Panc1 (cell line): ENCODE results near the gene FBXO10.

Source experiments
- POLR2AphosphoS5 ChIP-seq: IDR thresholded peaks from 2 replicates; pipeline ENCODE4 v1.6.1; 2012; ENCODE audit warnings: mild to moderate bottlenecking, low read depth, low read length, moderate library complexity
- SIN3A ChIP-seq: IDR thresholded peaks from 2 replicates; pipeline ENCODE4 v1.6.1; 2012; ENCODE audit warnings: low read depth, mild to moderate bottlenecking, low read length, moderate library complexity, borderline replicate concordance; ENCODE audit not compliant: insufficient read depth
- TCF7L2 ChIP-seq: IDR thresholded peaks from 2 replicates; pipeline ENCODE4 v1.6.1; 2011; ENCODE audit warnings: mild to moderate bottlenecking, low read depth, low read length, inconsistent platforms
- TF ChIP-seq, protein P1 (sequence below): fragments of 450-650 bp; IDR thresholded peaks from 2 replicates; pipeline ENCODE4 v1.5.1; 2017; ENCODE audit warnings: mild to moderate bottlenecking
- TF ChIP-seq, protein P2 (sequence below), 2 experiments: IDR thresholded peaks; 2 replicates each; pipeline ENCODE4 v1.6.1; 2011 to 2012; ENCODE audit warnings: low read depth in 2 of 2, control low read depth in 1 of 2, low read length in 1 of 2, mild to moderate bottlenecking in 1 of 2, moderate library complexity in 1 of 2; ENCODE audit not compliant: insufficient read depth in 1 of 2

DNA sequence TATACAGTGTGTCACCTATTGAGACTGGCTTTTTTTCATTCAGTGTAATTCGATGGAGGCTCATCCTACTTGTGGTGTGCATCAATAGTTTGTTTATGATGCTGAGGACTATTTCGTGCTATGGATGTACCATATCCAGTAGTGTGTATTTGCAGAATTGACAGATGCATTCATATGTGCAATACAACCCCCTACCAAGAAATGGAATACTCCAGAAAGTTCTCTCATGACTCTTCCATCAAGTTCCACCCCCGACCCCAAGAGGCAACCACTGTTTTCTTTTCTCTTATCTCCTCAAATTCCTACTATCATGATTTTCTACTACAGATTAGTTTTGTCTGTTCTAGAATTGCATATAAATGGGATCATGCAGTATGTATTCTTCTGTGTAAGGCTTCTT is 21.9 kb downstream of the FBXO10 start:
- TF ChIP-seq, protein P1, sequence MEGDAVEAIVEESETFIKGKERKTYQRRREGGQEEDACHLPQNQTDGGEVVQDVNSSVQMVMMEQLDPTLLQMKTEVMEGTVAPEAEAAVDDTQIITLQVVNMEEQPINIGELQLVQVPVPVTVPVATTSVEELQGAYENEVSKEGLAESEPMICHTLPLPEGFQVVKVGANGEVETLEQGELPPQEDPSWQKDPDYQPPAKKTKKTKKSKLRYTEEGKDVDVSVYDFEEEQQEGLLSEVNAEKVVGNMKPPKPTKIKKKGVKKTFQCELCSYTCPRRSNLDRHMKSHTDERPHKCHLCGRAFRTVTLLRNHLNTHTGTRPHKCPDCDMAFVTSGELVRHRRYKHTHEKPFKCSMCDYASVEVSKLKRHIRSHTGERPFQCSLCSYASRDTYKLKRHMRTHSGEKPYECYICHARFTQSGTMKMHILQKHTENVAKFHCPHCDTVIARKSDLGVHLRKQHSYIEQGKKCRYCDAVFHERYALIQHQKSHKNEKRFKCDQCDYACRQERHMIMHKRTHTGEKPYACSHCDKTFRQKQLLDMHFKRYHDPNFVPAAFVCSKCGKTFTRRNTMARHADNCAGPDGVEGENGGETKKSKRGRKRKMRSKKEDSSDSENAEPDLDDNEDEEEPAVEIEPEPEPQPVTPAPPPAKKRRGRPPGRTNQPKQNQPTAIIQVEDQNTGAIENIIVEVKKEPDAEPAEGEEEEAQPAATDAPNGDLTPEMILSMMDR: no peak
- TF ChIP-seq POLR2AphosphoS5: no peak
- TF ChIP-seq, protein P2, sequence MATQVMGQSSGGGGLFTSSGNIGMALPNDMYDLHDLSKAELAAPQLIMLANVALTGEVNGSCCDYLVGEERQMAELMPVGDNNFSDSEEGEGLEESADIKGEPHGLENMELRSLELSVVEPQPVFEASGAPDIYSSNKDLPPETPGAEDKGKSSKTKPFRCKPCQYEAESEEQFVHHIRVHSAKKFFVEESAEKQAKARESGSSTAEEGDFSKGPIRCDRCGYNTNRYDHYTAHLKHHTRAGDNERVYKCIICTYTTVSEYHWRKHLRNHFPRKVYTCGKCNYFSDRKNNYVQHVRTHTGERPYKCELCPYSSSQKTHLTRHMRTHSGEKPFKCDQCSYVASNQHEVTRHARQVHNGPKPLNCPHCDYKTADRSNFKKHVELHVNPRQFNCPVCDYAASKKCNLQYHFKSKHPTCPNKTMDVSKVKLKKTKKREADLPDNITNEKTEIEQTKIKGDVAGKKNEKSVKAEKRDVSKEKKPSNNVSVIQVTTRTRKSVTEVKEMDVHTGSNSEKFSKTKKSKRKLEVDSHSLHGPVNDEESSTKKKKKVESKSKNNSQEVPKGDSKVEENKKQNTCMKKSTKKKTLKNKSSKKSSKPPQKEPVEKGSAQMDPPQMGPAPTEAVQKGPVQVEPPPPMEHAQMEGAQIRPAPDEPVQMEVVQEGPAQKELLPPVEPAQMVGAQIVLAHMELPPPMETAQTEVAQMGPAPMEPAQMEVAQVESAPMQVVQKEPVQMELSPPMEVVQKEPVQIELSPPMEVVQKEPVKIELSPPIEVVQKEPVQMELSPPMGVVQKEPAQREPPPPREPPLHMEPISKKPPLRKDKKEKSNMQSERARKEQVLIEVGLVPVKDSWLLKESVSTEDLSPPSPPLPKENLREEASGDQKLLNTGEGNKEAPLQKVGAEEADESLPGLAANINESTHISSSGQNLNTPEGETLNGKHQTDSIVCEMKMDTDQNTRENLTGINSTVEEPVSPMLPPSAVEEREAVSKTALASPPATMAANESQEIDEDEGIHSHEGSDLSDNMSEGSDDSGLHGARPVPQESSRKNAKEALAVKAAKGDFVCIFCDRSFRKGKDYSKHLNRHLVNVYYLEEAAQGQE (IDR thresholded peaks at IDR 0.05; ENCODE audit: insufficient read depth in 1 of 2, low read depth in 2 of 2, low read length in 1 of 2): no peak
- no peak for TF ChIP-seq TCF7L2
- no peak for TF ChIP-seq SIN3A
